Fibroblast of lung (primary cell): ENCODE data around the gene NECTIN2. TPM values are rescaled to one million over a fixed set of nuclear protein-coding genes. Genes with fewer than 3 reads are reported as not detected.
A peak's percentile ranks its signal among the peaks of the same experiment; 100 is the strongest.

Experiments
- DNase-seq, 2 donors: peaks; one replicate each; pipeline versions ENCODE4 v3.0.0 to v3.0.0-alpha.2; 2010; ENCODE audit warnings: low read depth in 2 of 2
- H2AFZ ChIP-seq: 2 replicates; pipeline ENCODE4 v1.5.1; 2012; ENCODE audit warnings: low read length, control low read depth, inconsistent platforms
- H3K27ac ChIP-seq: 2 replicates; pipeline ENCODE4 v1.5.1; 2011; ENCODE audit warnings: low read length, control low read depth; ENCODE audit not compliant: insufficient read depth
- H3K27me3 ChIP-seq: 2 replicates; pipeline ENCODE4 v1.5.1; 2011; ENCODE audit warnings: mild to moderate bottlenecking, low read length; ENCODE audit not compliant: control insufficient read depth, insufficient read depth
- H3K36me3 ChIP-seq: 2 replicates; pipeline ENCODE4 v1.5.1; 2011; ENCODE audit warnings: low read length; ENCODE audit not compliant: control insufficient read depth, insufficient read depth
- H3K4me1 ChIP-seq: 2 replicates; pipeline ENCODE4 v1.5.1; 2011; ENCODE audit warnings: low read length; ENCODE audit not compliant: control insufficient read depth, insufficient read depth; ENCODE audit errors: extremely low read depth
- H3K4me2 ChIP-seq: 2 replicates; pipeline ENCODE4 v1.5.1; 2011; ENCODE audit warnings: low read length, control low read depth; ENCODE audit not compliant: insufficient read depth; ENCODE audit errors: extremely low read depth
- H3K4me3 ChIP-seq, 4 experiments: fragments of 200-600 bp in 1 of 4; sonication (generic) in 1 of 4; replicated peaks in 1 of 4; 2 replicates each; pipeline ENCODE4 v1.5.1; 2011 to 2016; ENCODE audit warnings: low read length in 4 of 4, low read depth in 3 of 4, mild to moderate bottlenecking in 3 of 4, control low read depth in 2 of 4, inconsistent platforms in 1 of 4, mixed read lengths in 1 of 4; ENCODE audit not compliant: insufficient read depth in 1 of 4; ENCODE audit errors: control extremely low read depth in 1 of 4
- H3K79me2 ChIP-seq: 2 replicates; pipeline ENCODE4 v1.5.1; 2012; ENCODE audit warnings: mild to moderate bottlenecking, low read length, inconsistent platforms; ENCODE audit not compliant: control insufficient read depth, insufficient read depth
- H3K9ac ChIP-seq: 2 replicates; pipeline ENCODE4 v1.5.1; 2011; ENCODE audit warnings: mild to moderate bottlenecking, low read length, control low read depth; ENCODE audit not compliant: insufficient read depth
- H3K9me3 ChIP-seq: 2 replicates; pipeline ENCODE4 v1.5.1; 2012; ENCODE audit warnings: low read depth, low read length; ENCODE audit not compliant: control insufficient read depth, insufficient read depth
- H4K20me1 ChIP-seq: 2 replicates; pipeline ENCODE4 v1.5.1; 2011; ENCODE audit warnings: low read length; ENCODE audit not compliant: control insufficient read depth, insufficient read depth; ENCODE audit errors: extremely low read depth
- CTCF ChIP-seq, 2 donors: IDR thresholded peaks in 1 of 2; conservative IDR thresholded peaks in 1 of 2; 1 replicate in 1 of 2; 2 replicates in 1 of 2; pipeline ENCODE4 v1.5.1; 2011 to 2012; ENCODE audit warnings: low read length in 2 of 2, control low read depth in 1 of 2, inconsistent platforms in 1 of 2, low read depth in 1 of 2, mild to moderate bottlenecking in 1 of 2
- EZH2 ChIP-seq: IDR thresholded peaks from 2 replicates; pipeline ENCODE4 v1.5.1; 2012; ENCODE audit warnings: low read length, control low read depth, mild to moderate bottlenecking; ENCODE audit errors: missing control alignments
- polyA plus RNA-seq, 2 donors: library from polyadenylated mRNA; depleted of rRNA in 1 of 2; stranded (reverse) in 1 of 2; unstranded in 1 of 2; fragments of >200 nt; gene quantifications; 2 replicates each; pipeline ENCODE4 v1.2.1, GENCODE V29; 2011 to 2012; ENCODE audit warnings: missing spikeins in 1 of 2
- total RNA-seq: library from RNA; depleted of rRNA; stranded (reverse); fragments of >200 nt; gene quantifications from 2 replicates; pipeline ENCODE4 v1.2.1, GENCODE V29; 2014

The NECTIN2 gene
- total and polyA plus RNA-seq, 2 donors (not counting 1 experiment from before 2014, with no cell fraction given), result 70.7 to 77.4 TPM

DNA sequence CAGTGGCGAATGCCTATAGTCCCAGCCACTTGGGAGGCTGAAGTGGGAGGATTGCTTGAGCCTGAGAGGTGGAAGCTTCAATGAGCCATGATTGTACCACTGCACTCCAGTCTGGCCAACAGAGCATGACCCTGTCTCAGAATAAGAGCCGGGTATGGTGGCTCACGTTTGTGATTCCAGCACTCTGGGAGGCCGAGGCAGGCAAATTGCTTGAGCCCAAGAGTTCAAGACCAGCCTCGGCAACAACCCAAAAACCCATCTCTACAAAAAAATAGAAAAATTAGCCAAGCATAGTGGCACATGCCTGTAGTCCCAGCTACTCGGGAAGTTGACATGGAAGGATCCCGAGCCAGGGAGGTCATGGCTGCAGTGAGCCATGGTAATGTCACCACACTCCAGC, 5.3 kb upstream of the NECTIN2 start:
- Histone ChIP-seq H3K27me3 (no peaks in the 10 kb centered on the region), H3K27ac (no peak overlapping the region), H3K9me3 (no peaks in the 10 kb centered on the region), H3K4me3 (no peak overlapping the region), H4K20me1 (no peaks in the 10 kb centered on the region), H3K79me2 (no peaks in the 10 kb centered on the region), H3K9ac (no peak overlapping the region), H3K4me2 (no peak overlapping the region), H3K4me1 (peaks cover 4% of the 10 kb centered on the region), H3K36me3 (no peaks in the 10 kb centered on the region), H2AFZ (no peak overlapping the region)
- TF ChIP-seq CTCF (conservative IDR thresholded peaks at IDR 0.05 in 1 of 2, IDR thresholded peaks at IDR 0.05 in 1 of 2; ENCODE audit: low read depth in 1 of 2, low read length in 2 of 2) (no peak), EZH2 (no peak)
- DNase-seq, result no peak

DNA sequence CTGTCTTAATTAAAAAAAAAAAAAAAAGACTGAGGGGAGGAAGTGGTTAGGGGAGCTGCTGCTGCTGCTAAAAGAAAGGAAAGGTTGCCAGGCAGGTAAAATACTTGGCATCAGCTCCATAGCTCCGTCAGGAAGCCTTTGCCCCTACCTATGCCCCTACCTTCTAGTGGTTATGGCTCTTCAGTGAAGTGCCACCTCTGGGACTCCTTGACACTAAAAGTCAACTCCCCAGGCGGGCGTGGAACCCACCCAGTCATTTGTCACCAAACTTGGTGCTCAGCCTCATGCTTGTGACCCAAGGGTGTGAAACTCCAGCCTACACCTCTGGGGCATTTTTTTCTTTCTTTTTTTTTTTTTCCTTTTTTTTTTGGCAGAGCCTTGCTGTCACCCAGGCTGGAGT, 4.9 kb upstream of the NECTIN2 start:
- Histone ChIP-seq H3K4me1 (peaks cover 4% of the 10 kb centered on the region), H4K20me1 (no peaks in the 10 kb centered on the region), H3K4me2 (no peak overlapping the region), H3K4me3 (no peak overlapping the region), H3K79me2 (peaks cover under 1% of the 10 kb centered on the region), H3K36me3 (no peaks in the 10 kb centered on the region), H3K27ac (no peak overlapping the region), H3K9me3 (no peaks in the 10 kb centered on the region), H2AFZ (no peak overlapping the region), H3K9ac (no peak overlapping the region), H3K27me3 (no peaks in the 10 kb centered on the region)
- no peak for TF ChIP-seq EZH2
- DNase-seq, result no peak

DNA sequence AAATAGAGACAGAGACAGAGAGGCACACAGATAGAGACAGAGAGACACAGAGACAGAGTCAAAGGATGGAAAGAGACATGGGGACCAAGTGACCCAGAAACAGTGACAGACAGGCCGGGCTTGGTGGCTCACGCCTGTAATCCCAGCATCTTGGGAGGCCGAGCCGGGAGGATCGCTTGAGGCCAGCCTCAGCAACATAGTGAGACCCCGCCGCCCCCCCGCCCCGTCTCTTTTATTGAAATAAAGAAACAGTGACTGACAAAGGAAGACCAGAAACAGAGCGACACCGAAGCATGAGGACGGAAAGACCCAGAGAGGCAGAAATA, 848 bp upstream of the NECTIN2 start:
- Histone ChIP-seq H3K9me3 (no peaks in the 10 kb centered on the region), H2AFZ (peak overlapping the region; percentile 97), H3K27ac (peak overlapping the region; percentile 64), H3K4me2 (peak overlapping the region; percentile 90), H3K4me1 (peaks cover 7% of the 10 kb centered on the region), H3K27me3 (no peaks in the 10 kb centered on the region), H3K4me3 (peak overlapping the region; percentile 40 to 70 (median 62)), H3K36me3 (no peaks in the 10 kb centered on the region), H4K20me1 (no peaks in the 10 kb centered on the region), H3K9ac (peak overlapping the region; percentile 50), H3K79me2 (peaks cover 41% of the 10 kb centered on the region)
- no peak for DNase-seq
- TF ChIP-seq EZH2 (no peak), CTCF (conservative IDR thresholded peaks at IDR 0.05 in 1 of 2, IDR thresholded peaks at IDR 0.05 in 1 of 2; ENCODE audit: low read depth in 1 of 2, low read length in 2 of 2) (no peak)
